Neural cell (in vitro differentiated cells): Measurements from ENCODE around the gene B2M. TPM values are rescaled to one million over a fixed set of nuclear protein-coding genes. Genes with fewer than 3 reads are reported as not detected.

Experiments
- H2AFZ ChIP-seq: fragments of 200-600, 300-800 bp; sonication (generic), shearing (Covaris generic); 2 replicates; pipeline ENCODE4 v1.6.0; 2014; ENCODE audit warnings: low read depth, mild to moderate bottlenecking, antibody characterized with exemption, low read length, moderate library complexity
- H3F3A ChIP-seq: fragments of 200-600 bp; shearing (Covaris generic); 2 replicates; pipeline ENCODE4 v1.6.1; 2016; ENCODE audit warnings: mild to moderate bottlenecking, moderate library complexity, mixed read lengths, antibody characterized with exemption, low read length; ENCODE audit not compliant: insufficient read depth, poor library complexity, severe bottlenecking
- H3K27ac ChIP-seq: fragments of 200-600, 300-800 bp; sonication (generic), shearing (Covaris generic); 2 replicates; pipeline ENCODE4 v1.5.1; 2014; ENCODE audit warnings: mild to moderate bottlenecking, low read length, moderate library complexity
- H3K27me3 ChIP-seq: fragments of 300-800, 200-600 bp; sonication (generic), shearing (Covaris generic); 2 replicates; pipeline ENCODE4 v1.6.0; 2014; ENCODE audit warnings: mild to moderate bottlenecking, low read depth, low read length, moderate library complexity; ENCODE audit not compliant: insufficient read depth
- H3K36me3 ChIP-seq: fragments of 300-800, 200-600 bp; sonication (generic), shearing (Covaris generic); 2 replicates; pipeline ENCODE4 v1.5.1; 2014; ENCODE audit warnings: mild to moderate bottlenecking, antibody characterized with exemption, low read length, moderate library complexity; ENCODE audit not compliant: insufficient read depth
- H3K4me2 ChIP-seq: fragments of 300-800, 200-600 bp; sonication (generic), shearing (Covaris generic); 2 replicates; pipeline ENCODE4 v1.6.0; 2014; ENCODE audit warnings: mild to moderate bottlenecking, low read length
- H3K4me3 ChIP-seq: fragments of 300-800, 200-600 bp; sonication (generic), shearing (Covaris generic); 2 replicates; pipeline ENCODE4 v1.5.1; 2014; ENCODE audit warnings: mild to moderate bottlenecking, low read length, moderate library complexity
- H3K79me2 ChIP-seq: fragments of 200-600 bp; shearing (Covaris generic); replicated peaks from 2 replicates; pipeline ENCODE4 v1.6.0; 2014; ENCODE audit warnings: mild to moderate bottlenecking, low read length, moderate library complexity; ENCODE audit not compliant: insufficient read depth
- H3K9ac ChIP-seq: fragments of 300-800, 200-600 bp; sonication (generic), shearing (Covaris generic); 2 replicates; pipeline ENCODE4 v1.6.1; 2016; ENCODE audit warnings: mild to moderate bottlenecking, low read length, mixed read lengths
- H3K9me2 ChIP-seq: fragments of 200-600 bp; shearing (Covaris generic); 2 replicates; pipeline ENCODE4 v1.6.1; 2016; ENCODE audit warnings: mild to moderate bottlenecking, low read length, mixed read lengths; ENCODE audit not compliant: insufficient read depth
- H3K9me3 ChIP-seq: fragments of 200-600, 300-800 bp; sonication (generic), shearing (Covaris generic); 2 replicates; pipeline ENCODE4 v1.6.1; 2016; ENCODE audit warnings: mild to moderate bottlenecking, mixed run types, low read length, moderate library complexity, mixed read lengths
- H4K20me1 ChIP-seq: fragments of 200-600 bp; shearing (Covaris generic); 2 replicates; pipeline ENCODE4 v1.6.1; 2016; ENCODE audit warnings: mild to moderate bottlenecking, mixed run types; ENCODE audit not compliant: insufficient read depth
- EP300 ChIP-seq: fragments of 450-650 bp; conservative IDR thresholded peaks from 2 replicates; pipeline ENCODE4 v1.6.1; 2014; ENCODE audit warnings: antibody characterized with exemption, mild to moderate bottlenecking, moderate library complexity; ENCODE audit not compliant: poor library complexity, severe bottlenecking
- EZH2 ChIP-seq: fragments of 200-600, 300-800 bp; shearing (Covaris generic), sonication (generic); IDR thresholded peaks from 2 replicates; pipeline ENCODE4 v1.6.1; 2014; ENCODE audit warnings: antibody characterized with exemption, low read length, borderline replicate concordance, mild to moderate bottlenecking; ENCODE audit not compliant: insufficient read depth, poor library complexity, severe bottlenecking
- MXI1 ChIP-seq: fragments of 450-650 bp; conservative IDR thresholded peaks from 2 replicates; pipeline ENCODE4 v1.6.1; 2014; ENCODE audit warnings: antibody characterized with exemption, mild to moderate bottlenecking; ENCODE audit not compliant: poor library complexity, severe bottlenecking
- POLR2AphosphoS5 ChIP-seq: IDR thresholded peaks from 2 replicates; pipeline ENCODE4 v1.6.1; 2012
- RAD21 ChIP-seq: fragments of 450-650 bp; conservative IDR thresholded peaks from 2 replicates; pipeline ENCODE4 v1.6.1; 2014; ENCODE audit warnings: antibody characterized with exemption, mild to moderate bottlenecking, moderate library complexity
- SMC3 ChIP-seq: fragments of 450-650 bp; conservative IDR thresholded peaks from 2 replicates; pipeline ENCODE4 v1.6.1; 2014; ENCODE audit warnings: antibody characterized with exemption, mild to moderate bottlenecking, moderate library complexity; ENCODE audit not compliant: poor library complexity
- TAF1 ChIP-seq: IDR thresholded peaks from 2 replicates; pipeline ENCODE4 v1.6.1; 2012; ENCODE audit warnings: low read depth
- polyA plus RNA-seq: library from polyadenylated mRNA; depleted of rRNA; stranded (reverse); fragments of >200 nt; gene quantifications from 2 replicates; pipeline ENCODE4 v1.2.3, GENCODE V29; 2014
- TF ChIP-seq, protein P1 (sequence below): IDR thresholded peaks from 2 replicates; pipeline ENCODE4 v1.6.1; 2012; ENCODE audit warnings: borderline replicate concordance
- TF ChIP-seq, protein P2 (sequence below): fragments of 450-650 bp; IDR thresholded peaks from 2 replicates; pipeline ENCODE4 v1.5.1; 2014; ENCODE audit warnings: antibody characterized with exemption, mild to moderate bottlenecking, moderate library complexity; ENCODE audit not compliant: poor library complexity, severe bottlenecking

B2M gene
- polyA plus RNA-seq, 1 donor from 2014 or later, result 15.6 TPM

- Histone ChIP-seq H4K20me1 (no peaks in the 10 kb centered on the region), H3K4me2 (no peak overlapping the region), H3K27me3 (no peaks in the 10 kb centered on the region), H3F3A (no peaks in the 10 kb centered on the region), H3K9ac (no peak overlapping the region), H3K36me3 (no peaks in the 10 kb centered on the region), H3K9me2 (no peaks in the 10 kb centered on the region), H3K4me3 (no peak overlapping the region), H3K9me3 (no peaks in the 10 kb centered on the region), H2AFZ (no peak overlapping the region), H3K79me2 (no peaks in the 10 kb centered on the region), H3K27ac (no peak overlapping the region)
- TF ChIP-seq MXI1 (no peak), TAF1 (no peak), RAD21 (no peak)
These were observed 16.9 kb upstream of the B2M start for GRCh38 chr15:44694416-44694815.

DNA sequence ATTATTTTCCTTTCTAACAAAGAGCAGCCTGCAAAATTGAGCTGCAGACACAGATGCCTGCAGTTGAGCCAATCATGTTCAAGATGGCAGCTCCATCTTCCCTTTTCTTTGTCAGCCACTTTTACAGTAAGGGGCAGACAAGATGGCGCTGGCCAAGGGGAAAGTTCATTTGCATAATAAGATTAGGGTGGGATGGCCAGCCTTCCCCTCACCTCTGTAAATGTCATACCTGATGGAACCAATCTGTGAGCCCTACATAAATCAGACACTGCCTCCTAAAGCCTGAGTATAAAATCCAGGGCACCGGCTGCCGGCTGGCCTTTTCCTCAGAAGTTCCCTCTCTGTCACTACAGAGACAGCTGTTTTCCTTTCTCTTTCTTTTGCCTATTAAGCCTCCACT lies 16.0 kb upstream of the B2M start:
- H3K27ac ChIP-seq, result no peak overlapping the region
- H4K20me1 ChIP-seq, result no peaks in the 10 kb centered on the region
- H2AFZ ChIP-seq, result no peak overlapping the region
- H3K4me3 ChIP-seq, result no peak overlapping the region
- no peaks in the 10 kb centered on the region for H3K9me3 ChIP-seq
- H3K79me2 ChIP-seq, result no peaks in the 10 kb centered on the region
- no peak overlapping the region for H3K4me2 ChIP-seq
- TF ChIP-seq SMC3 (no peak), TAF1 (no peak), EP300 (no peak), POLR2AphosphoS5 (no peak), EZH2 (no peak), RAD21 (no peak), MXI1 (no peak)
- TF ChIP-seq, protein P1, sequence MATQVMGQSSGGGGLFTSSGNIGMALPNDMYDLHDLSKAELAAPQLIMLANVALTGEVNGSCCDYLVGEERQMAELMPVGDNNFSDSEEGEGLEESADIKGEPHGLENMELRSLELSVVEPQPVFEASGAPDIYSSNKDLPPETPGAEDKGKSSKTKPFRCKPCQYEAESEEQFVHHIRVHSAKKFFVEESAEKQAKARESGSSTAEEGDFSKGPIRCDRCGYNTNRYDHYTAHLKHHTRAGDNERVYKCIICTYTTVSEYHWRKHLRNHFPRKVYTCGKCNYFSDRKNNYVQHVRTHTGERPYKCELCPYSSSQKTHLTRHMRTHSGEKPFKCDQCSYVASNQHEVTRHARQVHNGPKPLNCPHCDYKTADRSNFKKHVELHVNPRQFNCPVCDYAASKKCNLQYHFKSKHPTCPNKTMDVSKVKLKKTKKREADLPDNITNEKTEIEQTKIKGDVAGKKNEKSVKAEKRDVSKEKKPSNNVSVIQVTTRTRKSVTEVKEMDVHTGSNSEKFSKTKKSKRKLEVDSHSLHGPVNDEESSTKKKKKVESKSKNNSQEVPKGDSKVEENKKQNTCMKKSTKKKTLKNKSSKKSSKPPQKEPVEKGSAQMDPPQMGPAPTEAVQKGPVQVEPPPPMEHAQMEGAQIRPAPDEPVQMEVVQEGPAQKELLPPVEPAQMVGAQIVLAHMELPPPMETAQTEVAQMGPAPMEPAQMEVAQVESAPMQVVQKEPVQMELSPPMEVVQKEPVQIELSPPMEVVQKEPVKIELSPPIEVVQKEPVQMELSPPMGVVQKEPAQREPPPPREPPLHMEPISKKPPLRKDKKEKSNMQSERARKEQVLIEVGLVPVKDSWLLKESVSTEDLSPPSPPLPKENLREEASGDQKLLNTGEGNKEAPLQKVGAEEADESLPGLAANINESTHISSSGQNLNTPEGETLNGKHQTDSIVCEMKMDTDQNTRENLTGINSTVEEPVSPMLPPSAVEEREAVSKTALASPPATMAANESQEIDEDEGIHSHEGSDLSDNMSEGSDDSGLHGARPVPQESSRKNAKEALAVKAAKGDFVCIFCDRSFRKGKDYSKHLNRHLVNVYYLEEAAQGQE, result no peak
- TF ChIP-seq, protein P2, sequence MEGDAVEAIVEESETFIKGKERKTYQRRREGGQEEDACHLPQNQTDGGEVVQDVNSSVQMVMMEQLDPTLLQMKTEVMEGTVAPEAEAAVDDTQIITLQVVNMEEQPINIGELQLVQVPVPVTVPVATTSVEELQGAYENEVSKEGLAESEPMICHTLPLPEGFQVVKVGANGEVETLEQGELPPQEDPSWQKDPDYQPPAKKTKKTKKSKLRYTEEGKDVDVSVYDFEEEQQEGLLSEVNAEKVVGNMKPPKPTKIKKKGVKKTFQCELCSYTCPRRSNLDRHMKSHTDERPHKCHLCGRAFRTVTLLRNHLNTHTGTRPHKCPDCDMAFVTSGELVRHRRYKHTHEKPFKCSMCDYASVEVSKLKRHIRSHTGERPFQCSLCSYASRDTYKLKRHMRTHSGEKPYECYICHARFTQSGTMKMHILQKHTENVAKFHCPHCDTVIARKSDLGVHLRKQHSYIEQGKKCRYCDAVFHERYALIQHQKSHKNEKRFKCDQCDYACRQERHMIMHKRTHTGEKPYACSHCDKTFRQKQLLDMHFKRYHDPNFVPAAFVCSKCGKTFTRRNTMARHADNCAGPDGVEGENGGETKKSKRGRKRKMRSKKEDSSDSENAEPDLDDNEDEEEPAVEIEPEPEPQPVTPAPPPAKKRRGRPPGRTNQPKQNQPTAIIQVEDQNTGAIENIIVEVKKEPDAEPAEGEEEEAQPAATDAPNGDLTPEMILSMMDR, result no peak
- H3K9ac ChIP-seq, result no peak overlapping the region
- H3K36me3 ChIP-seq, result no peaks in the 10 kb centered on the region
- no peaks in the 10 kb centered on the region for H3K9me2 ChIP-seq
- no peaks in the 10 kb centered on the region for H3F3A ChIP-seq
- no peaks in the 10 kb centered on the region for H3K27me3 ChIP-seq

DNA sequence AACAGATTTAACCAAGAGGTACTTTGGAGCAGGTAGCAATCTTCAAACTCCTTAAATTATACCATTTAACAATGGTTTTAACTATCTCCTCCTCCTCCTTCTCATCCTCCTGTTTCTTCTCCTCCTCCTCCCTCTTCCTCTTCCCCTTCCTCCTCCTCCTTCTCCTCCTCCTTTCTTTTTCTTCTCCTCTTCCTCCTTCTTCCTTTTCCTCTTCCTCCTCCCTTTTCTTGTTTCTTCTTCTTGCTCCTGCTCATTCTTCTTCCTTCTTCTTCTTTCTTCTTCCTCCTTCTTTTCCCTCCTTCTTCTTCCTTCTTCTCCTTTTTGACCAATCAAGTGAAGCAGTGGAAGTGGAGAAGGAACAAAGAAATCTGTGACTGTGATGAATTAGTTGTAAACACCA lies 14.3 kb upstream of the B2M start:
- no peaks in the 10 kb centered on the region for H3K9me3 ChIP-seq
- no peak overlapping the region for H3K9ac ChIP-seq
- no peak overlapping the region for H3K4me2 ChIP-seq
- H3K79me2 ChIP-seq, result no peaks in the 10 kb centered on the region
- no peak for TF ChIP-seq SMC3
- TF ChIP-seq, protein P2, result no peak
- TF ChIP-seq EP300, result no peak
- TF ChIP-seq TAF1, result no peak
- TF ChIP-seq POLR2AphosphoS5, result no peak
- TF ChIP-seq, protein P1, result no peak
- no peak for TF ChIP-seq EZH2
- no peak for TF ChIP-seq MXI1
- TF ChIP-seq RAD21, result no peak
- no peaks in the 10 kb centered on the region for H3F3A ChIP-seq
- H4K20me1 ChIP-seq, result no peaks in the 10 kb centered on the region
- H3K9me2 ChIP-seq, result no peaks in the 10 kb centered on the region
- H3K27me3 ChIP-seq, result no peaks in the 10 kb centered on the region
- no peak overlapping the region for H3K27ac ChIP-seq
- no peak overlapping the region for H3K4me3 ChIP-seq
- H3K36me3 ChIP-seq, result no peaks in the 10 kb centered on the region
- no peak overlapping the region for H2AFZ ChIP-seq
